ENCODE measurements around the gene EPN2.
"Not testable (repeated sequence)": the region's sequence is repeated elsewhere in the genome, so short reads cannot be mapped to it uniquely, and the experiment has no call there.

EPN2 gene

DNA sequence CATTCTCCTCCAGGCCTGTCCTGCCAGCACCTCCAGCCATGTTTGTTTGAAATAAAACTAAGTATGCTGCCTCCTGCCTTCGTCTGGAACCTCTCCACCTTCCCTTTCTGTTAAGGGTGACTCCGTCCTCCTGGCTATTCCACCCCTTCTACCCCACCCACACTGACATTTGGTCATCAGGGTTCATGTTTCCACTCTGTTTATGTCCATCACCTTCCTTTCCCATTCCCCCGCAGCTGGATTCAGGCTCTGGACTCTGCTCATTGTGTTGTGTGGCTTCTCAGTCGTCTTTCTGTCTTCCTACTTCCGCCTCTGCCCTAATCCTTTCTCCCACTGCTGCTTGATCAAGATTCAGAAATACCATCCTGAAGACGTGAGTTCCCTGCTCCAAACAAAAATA is 28.6 kb downstream of the EPN2 start:
- Histone ChIP-seq H3K4me1 (peaks cover 10% of the 10 kb centered on the region), H3K9me3 (no peaks in the 10 kb centered on the region), H3K4me3 (no peak overlapping the region), H3K36me3 (replicated peaks) (0 out of 2 replicates have a peak, but pooled peaks cover 3% of the 10 kb centered on the region), H3K27me3 (ENCODE audit: low read depth) (no peaks in the 10 kb centered on the region)
- in situ Hi-C loops (cut with MboI; ENCODE audit: low sequenced_read_pairs), result no loop called here
- no peak for DNase-seq (ENCODE audit: low spot score in 2 of 2)

DNA sequence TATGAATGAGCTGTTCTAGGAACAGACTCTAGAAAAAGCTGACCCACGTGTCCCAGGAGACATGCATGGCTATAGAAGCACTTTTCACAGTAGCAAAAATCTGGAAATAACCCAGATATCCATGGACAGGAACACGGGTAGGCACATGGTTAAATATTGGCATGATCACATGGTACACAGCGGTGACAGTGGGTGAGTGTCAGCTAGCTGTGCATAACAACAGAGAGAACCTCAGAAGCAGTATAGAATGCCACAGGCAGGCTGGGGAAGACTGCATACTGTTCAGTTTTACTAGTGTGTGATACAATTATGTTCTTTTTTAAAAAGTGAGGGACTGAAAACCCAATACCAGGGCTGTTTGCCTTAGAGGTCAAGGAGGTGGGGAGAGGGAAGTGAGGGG is 31.4 kb downstream of the EPN2 start:
- in situ Hi-C loops (cut with MboI; ENCODE audit: low sequenced_read_pairs), result no loop called here
- H3K36me3 ChIP-seq (replicated peaks), result 0 out of 2 replicates have a peak, but pooled peaks cover 3% of the 10 kb centered on the region
- no peak for DNase-seq (ENCODE audit: low spot score in 2 of 2)
- no peaks in the 10 kb centered on the region for H3K27me3 ChIP-seq (ENCODE audit: low read depth)
- no peaks in the 10 kb centered on the region for H3K9me3 ChIP-seq
- H3K4me3 ChIP-seq, result no peak overlapping the region
- peaks cover 10% of the 10 kb centered on the region for H3K4me1 ChIP-seq

DNA sequence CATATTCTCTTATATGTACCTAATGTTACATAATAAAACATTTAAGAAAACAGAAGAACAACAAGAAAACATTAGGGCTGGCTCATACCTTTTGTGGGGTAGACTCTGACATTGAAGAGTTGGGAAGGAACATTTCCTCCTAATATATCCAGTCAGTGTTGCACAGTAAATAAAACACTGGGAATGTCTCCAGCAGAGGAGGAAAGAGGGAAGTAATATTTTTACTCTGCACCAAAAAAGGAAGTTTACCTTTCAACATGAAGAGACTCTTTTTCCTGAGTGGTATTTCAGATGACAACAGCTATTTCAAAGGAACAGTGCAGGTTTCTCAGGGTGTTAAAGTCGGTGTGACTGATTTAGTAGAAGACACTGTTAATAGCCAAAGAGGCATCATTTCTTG is 31.9 kb downstream of the EPN2 start:
- no peak for DNase-seq (ENCODE audit: low spot score in 2 of 2)
- H3K9me3 ChIP-seq, result no peaks in the 10 kb centered on the region
- H3K36me3 ChIP-seq (replicated peaks), result 0 out of 2 replicates have a peak, but pooled peaks cover 3% of the 10 kb centered on the region
- H3K27me3 ChIP-seq (ENCODE audit: low read depth), result no peaks in the 10 kb centered on the region
- peaks cover 10% of the 10 kb centered on the region for H3K4me1 ChIP-seq
- in situ Hi-C loops (cut with MboI; ENCODE audit: low sequenced_read_pairs), result no loop called here
- H3K4me3 ChIP-seq, result no peak overlapping the region

- in situ Hi-C loops (cut with MboI; ENCODE audit: low sequenced_read_pairs), result no loop called here
- no peak overlapping the region for H3K4me3 ChIP-seq
- peaks cover 10% of the 10 kb centered on the region for H3K4me1 ChIP-seq
- no peaks in the 10 kb centered on the region for H3K27me3 ChIP-seq (ENCODE audit: low read depth)
- DNase-seq (ENCODE audit: low spot score in 2 of 2), result peak in 1 of 2 experiments; percentile 13
- no peaks in the 10 kb centered on the region for H3K9me3 ChIP-seq
- 0 out of 2 replicates have a peak, but pooled peaks cover 3% of the 10 kb centered on the region for H3K36me3 ChIP-seq (replicated peaks)
Observed at GRCh38 chr17:19269641-19270040, 32.5 kb downstream of the EPN2 start.

- peaks cover 10% of the 10 kb centered on the region for H3K4me1 ChIP-seq
- no peaks in the 10 kb centered on the region for H3K27me3 ChIP-seq (ENCODE audit: low read depth)
- no peak for DNase-seq (ENCODE audit: low spot score in 2 of 2)
- in situ Hi-C loops (cut with MboI; ENCODE audit: low sequenced_read_pairs), result no loop called here
- no peaks in the 10 kb centered on the region for H3K9me3 ChIP-seq
- H3K36me3 ChIP-seq (replicated peaks), result 0 out of 2 replicates have a peak, but pooled peaks cover 3% of the 10 kb centered on the region
- H3K4me3 ChIP-seq, result no peak overlapping the region
Observed at GRCh38 chr17:19270347-19270703, 33.2 kb downstream of the EPN2 start.

DNA sequence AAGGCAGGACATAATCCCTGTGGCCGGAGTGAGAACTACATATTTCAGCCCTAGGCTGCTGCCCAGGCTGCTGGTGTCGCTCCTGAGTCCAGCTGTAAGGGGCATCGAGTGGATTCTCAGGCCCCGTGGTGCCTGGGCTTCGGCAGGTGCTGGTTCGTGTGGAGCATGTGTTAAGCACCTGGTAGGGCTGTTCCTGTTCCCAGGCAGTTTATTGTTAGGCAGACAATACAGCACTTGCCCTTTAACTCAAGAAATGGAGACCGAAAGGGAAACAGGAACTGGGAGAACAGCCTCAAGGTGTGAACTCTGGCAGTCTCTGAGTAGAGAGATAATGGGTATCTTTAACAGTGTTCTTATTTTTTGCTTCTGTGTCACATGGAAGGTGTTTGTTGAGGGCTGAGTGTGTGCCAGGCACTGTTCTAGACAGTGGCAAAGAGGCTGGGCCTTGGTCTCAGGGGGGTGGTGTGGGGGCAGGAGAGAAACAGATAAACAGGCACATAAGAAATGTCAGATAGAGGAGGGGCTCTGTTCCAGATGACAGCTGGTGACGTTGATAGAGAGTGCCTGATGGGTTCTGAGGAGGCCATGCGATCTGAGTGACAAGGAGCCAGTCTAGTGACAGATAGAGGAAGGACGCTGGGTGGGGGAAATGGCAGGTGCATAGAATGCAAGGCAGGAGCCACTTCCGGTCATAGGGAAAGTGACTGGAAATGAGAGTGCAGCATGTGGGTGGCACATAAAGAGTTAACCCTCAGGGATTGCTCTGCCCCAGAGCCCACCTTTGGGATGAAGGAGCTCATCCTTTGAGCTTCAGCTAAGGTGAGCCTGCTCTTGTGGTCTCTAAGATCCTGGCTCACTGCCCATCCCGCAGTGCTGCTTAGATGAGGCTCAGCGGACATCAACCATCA is 33.8 kb downstream of the EPN2 start:
- H3K36me3 ChIP-seq (replicated peaks), result 0 out of 2 replicates have a peak, but pooled peaks cover 3% of the 10 kb centered on the region
- in situ Hi-C loops (cut with MboI; ENCODE audit: low sequenced_read_pairs), result no loop called here
- H3K4me3 ChIP-seq, result no peak overlapping the region
- DNase-seq (ENCODE audit: low spot score in 2 of 2), result no peak
- H3K4me1 ChIP-seq, result peaks cover 10% of the 10 kb centered on the region
- H3K27me3 ChIP-seq (ENCODE audit: low read depth), result no peaks in the 10 kb centered on the region
- no peaks in the 10 kb centered on the region for H3K9me3 ChIP-seq

- Histone ChIP-seq H3K27me3 (ENCODE audit: low read depth) (no peaks in the 10 kb centered on the region), H3K9me3 (no peaks in the 10 kb centered on the region), H3K4me3 (no peak overlapping the region), H3K36me3 (replicated peaks) (0 out of 2 replicates have a peak, but pooled peaks cover 3% of the 10 kb centered on the region), H3K4me1 (peaks cover 10% of the 10 kb centered on the region)
- no peak for DNase-seq (ENCODE audit: low spot score in 2 of 2)
- in situ Hi-C loops (cut with MboI; ENCODE audit: low sequenced_read_pairs), result no loop called here
Observed at GRCh38 chr17:19271780-19272357, 34.7 kb downstream of the EPN2 start.

DNA sequence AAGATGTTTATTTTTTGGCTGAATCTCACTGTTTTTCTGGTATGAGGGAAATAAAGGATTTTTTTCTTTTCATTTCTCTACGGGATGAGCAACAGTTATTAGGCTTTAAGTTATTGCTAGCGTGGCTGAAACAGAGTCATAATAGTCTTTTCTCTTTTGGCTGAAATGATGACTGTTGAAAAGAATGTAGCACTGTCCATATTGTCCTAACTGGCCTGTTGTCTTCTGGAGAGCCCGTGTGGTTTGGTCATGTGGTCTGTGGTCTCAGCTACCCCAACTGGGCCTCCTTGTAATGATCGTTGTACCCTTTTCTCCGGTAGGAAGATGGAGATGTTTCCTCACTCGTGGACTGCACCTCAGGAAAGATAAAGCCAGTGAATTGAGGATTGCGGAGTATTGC is 36.6 kb downstream of the EPN2 start:
- in situ Hi-C loops (cut with MboI; ENCODE audit: low sequenced_read_pairs), result no loop called here
- no peaks in the 10 kb centered on the region for H3K9me3 ChIP-seq
- H3K36me3 ChIP-seq (replicated peaks), result 0 out of 2 replicates have a peak, but pooled peaks cover 3% of the 10 kb centered on the region
- H3K27me3 ChIP-seq (ENCODE audit: low read depth), result no peaks in the 10 kb centered on the region
- DNase-seq (ENCODE audit: low spot score in 2 of 2), result no peak
- H3K4me3 ChIP-seq, result no peak overlapping the region
- H3K4me1 ChIP-seq, result peaks cover 10% of the 10 kb centered on the region

DNA sequence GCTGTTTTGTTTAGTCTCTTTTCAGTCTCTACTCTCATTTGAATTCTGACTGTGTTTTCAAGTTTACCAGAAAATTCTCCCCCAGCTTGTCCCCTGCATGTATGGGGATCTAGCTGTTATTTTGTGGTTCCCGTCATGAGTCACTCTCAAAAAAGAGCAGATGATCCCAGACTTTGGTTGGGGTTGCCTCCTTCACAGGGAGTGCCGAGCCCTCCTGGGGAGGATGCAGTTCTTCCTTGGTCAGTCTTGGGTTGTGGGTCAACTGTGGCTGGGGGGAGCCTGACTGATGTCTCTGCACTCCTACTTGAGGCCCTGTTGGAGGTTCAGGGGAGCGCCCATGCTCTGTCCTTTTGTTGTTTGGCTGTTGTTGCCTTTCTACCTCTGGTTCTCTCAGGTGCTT is 37.7 kb downstream of the EPN2 start:
- H3K36me3 ChIP-seq (replicated peaks), result no peaks in the 10 kb centered on the region
- in situ Hi-C loops (cut with MboI; ENCODE audit: low sequenced_read_pairs), result no loop called here
- H3K4me3 ChIP-seq, result no peak overlapping the region
- no peaks in the 10 kb centered on the region for H3K9me3 ChIP-seq
- no peaks in the 10 kb centered on the region for H3K27me3 ChIP-seq (ENCODE audit: low read depth)
- no peak for DNase-seq (ENCODE audit: low spot score in 2 of 2)
- H3K4me1 ChIP-seq, result no peaks in the 10 kb centered on the region

DNA sequence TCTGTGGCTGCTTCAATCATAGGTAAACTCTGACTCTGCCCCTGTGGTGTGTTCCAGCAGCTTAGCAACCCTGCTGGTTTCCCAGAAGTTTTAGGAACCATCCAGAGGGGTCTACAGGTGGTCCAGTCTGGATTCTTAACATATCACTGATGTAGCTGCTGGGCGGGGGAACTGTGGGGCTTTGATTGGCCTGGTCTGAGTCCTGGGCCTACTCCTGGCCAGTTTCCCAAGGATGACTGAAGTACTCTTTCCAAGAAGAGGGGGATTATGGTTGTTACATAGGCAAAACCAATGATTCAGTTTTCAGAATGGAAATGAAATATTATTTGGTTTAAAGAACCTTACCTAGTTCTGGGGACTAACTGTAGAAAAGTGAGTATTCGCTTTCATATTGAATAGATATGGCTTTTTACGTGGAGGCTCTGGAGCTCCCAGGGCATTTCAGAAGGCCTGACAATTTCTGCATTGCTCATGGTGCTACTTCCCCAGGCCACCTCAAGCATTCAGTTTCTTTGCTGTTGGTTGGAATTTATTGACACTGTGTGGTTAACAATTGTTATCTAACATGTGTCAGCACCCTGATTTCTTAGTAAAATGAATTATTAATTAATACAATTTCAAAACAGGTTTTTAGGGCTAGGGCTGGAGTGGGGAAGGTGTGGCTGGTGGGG is 38.4 kb downstream of the EPN2 start:
- in situ Hi-C loops (cut with MboI; ENCODE audit: low sequenced_read_pairs), result no loop called here
- no peak for DNase-seq (ENCODE audit: low spot score in 2 of 2)

DNA sequence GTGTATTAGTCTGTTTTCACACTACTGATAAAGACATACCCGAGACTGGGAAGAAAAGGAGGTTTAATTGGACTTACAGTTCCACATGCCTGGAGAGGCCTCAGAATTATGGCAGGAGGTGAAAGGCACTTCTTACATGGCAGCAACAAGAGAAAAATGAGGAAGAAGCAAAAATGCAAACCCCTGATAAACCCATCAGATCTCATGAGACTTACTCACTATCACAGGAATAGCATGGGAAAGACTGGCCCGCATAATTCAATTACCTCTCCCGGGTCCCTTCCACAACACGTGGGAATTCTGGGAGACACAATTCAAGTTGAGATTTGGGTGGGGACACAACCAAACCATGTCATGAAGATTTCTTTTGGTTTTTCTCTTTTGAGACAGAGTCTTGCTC is 41.1 kb downstream of the EPN2 start:
- in situ Hi-C loops (cut with MboI; ENCODE audit: low sequenced_read_pairs), result not testable (repeated sequence)

More for the DNA sequence above, 38.4 kb downstream of the EPN2 start:
- Histone ChIP-seq H3K4me3 (no peak overlapping the region), H3K4me1 (no peaks in the 10 kb centered on the region), H3K27me3 (ENCODE audit: low read depth) (no peaks in the 10 kb centered on the region), H3K9me3 (no peaks in the 10 kb centered on the region), H3K36me3 (replicated peaks) (no peaks in the 10 kb centered on the region)

GRCh38 chr17:19278729-19279128 is 41.6 kb downstream of the EPN2 start:
- in situ Hi-C loops (cut with MboI; ENCODE audit: low sequenced_read_pairs), result no loop called here
- no peaks in the 10 kb centered on the region for H3K4me1 ChIP-seq
- H3K4me3 ChIP-seq, result no peak overlapping the region
- H3K9me3 ChIP-seq, result no peaks in the 10 kb centered on the region
- H3K27me3 ChIP-seq (ENCODE audit: low read depth), result no peaks in the 10 kb centered on the region
- DNase-seq (ENCODE audit: low spot score in 2 of 2), result no peak
- H3K36me3 ChIP-seq (replicated peaks), result peaks cover 7% of the 10 kb centered on the region

More for the DNA sequence above, 41.1 kb downstream of the EPN2 start:
- not testable (repeated sequence) for H3K36me3 ChIP-seq (replicated peaks); H3K9me3 ChIP-seq; H3K27me3 ChIP-seq (ENCODE audit: low read depth); H3K4me3 ChIP-seq; H3K4me1 ChIP-seq; DNase-seq (ENCODE audit: low spot score in 2 of 2)

GRCh38 chr17:19281161-19281560 is 44.0 kb downstream of the EPN2 start:
- Histone ChIP-seq H3K36me3 (replicated peaks) (peaks cover 13% of the 10 kb centered on the region), H3K9me3 (no peaks in the 10 kb centered on the region), H3K27me3 (ENCODE audit: low read depth) (no peaks in the 10 kb centered on the region), H3K4me3 (no peak overlapping the region), H3K4me1 (no peaks in the 10 kb centered on the region)
- DNase-seq (ENCODE audit: low spot score in 2 of 2), result no peak
- in situ Hi-C loops (cut with MboI; ENCODE audit: low sequenced_read_pairs), result no loop called here

All from HAP-1 (cell line).